ENCODE measurements around the gene PER2.
A peak's percentile ranks its signal among the peaks of the same experiment; 100 is the strongest.

Gene PER2

GRCh38 chr2:238263204-238264071, 25.0 kb downstream of the PER2 start:
- ChIA-PET CTCF (interaction anchor here (0.6 to 1.8 kb wide), 13 partner anchors 12 to 731 kb away, joined by 3 to 7 read pairs (median 3); no protein-coding TSS in a partner anchor), POLR2A (no interaction called here)
- no peak for TF ChIP-seq NFRKB (IDR thresholded peaks at IDR 0.05)
- TF ChIP-seq HDGF (IDR thresholded peaks at IDR 0.05; ENCODE audit: borderline replicate concordance), result no peak
- no peak for TF ChIP-seq ELF4 (IDR thresholded peaks at IDR 0.05)
- no peak for TF ChIP-seq BHLHE40 (IDR thresholded peaks at IDR 0.05; ENCODE audit: borderline replicate concordance)
- peak; percentile 76 for DNase-seq (ENCODE audit: extremely low spot score)

GRCh38 chr2:238262496-238263122, 25.8 kb downstream of the PER2 start:
- CTCF ChIA-PET, result interaction anchor here (0.6 to 1.8 kb wide), 10 partner anchors 12 to 483 kb away, joined by 3 to 7 read pairs (median 4); no protein-coding TSS in a partner anchor
- TF ChIP-seq NFRKB (IDR thresholded peaks at IDR 0.05) (no peak), CTBP1 (IDR thresholded peaks at IDR 0.05; ENCODE audit: borderline replicate concordance) (no peak), FOXM1 (IDR thresholded peaks at IDR 0.05; ENCODE audit: borderline replicate concordance) (no peak), FOXK2 (IDR thresholded peaks at IDR 0.05) (no peak), ELF4 (IDR thresholded peaks at IDR 0.05) (no peak), SP1 (IDR thresholded peaks at IDR 0.05) (no peak), FOXA1 (IDR thresholded peaks at IDR 0.05) (no peak), L3MBTL2 (conservative IDR thresholded peaks at IDR 0.05) (no peak), LEF1 (IDR thresholded peaks at IDR 0.05; ENCODE audit: borderline replicate concordance) (no peak), ZNF384 (IDR thresholded peaks at IDR 0.05) (no peak), SUZ12 (IDR thresholded peaks at IDR 0.05) (no peak), BHLHE40 (IDR thresholded peaks at IDR 0.05; ENCODE audit: borderline replicate concordance) (no peak), ARNT (IDR thresholded peaks at IDR 0.05) (no peak), HDGF (IDR thresholded peaks at IDR 0.05; ENCODE audit: borderline replicate concordance) (no peak)
- DNase-seq (ENCODE audit: extremely low spot score), result no peak
- POLR2A ChIA-PET, result no interaction called here

GRCh38 chr2:238261718-238262375, 26.6 kb downstream of the PER2 start:
- DNase-seq (ENCODE audit: extremely low spot score), result no peak
- TF ChIP-seq FOXA1 (IDR thresholded peaks at IDR 0.05) (no peak), ZNF384 (IDR thresholded peaks at IDR 0.05) (no peak), LEF1 (IDR thresholded peaks at IDR 0.05; ENCODE audit: borderline replicate concordance) (no peak), HDGF (IDR thresholded peaks at IDR 0.05; ENCODE audit: borderline replicate concordance) (no peak)
- ChIA-PET POLR2A (no interaction called here), CTCF (no interaction called here)

GRCh38 chr2:238260883-238261282, 27.5 kb downstream of the PER2 start:
- no peak for DNase-seq (ENCODE audit: extremely low spot score)
- ChIA-PET POLR2A (no interaction called here), CTCF (interaction anchor here (0.6 kb wide), 1 partner anchor 27 kb away, joined by 3 read pairs; no protein-coding TSS in a partner anchor)
- TF ChIP-seq TARDBP (IDR thresholded peaks at IDR 0.05) (no peak), ARNT (IDR thresholded peaks at IDR 0.05) (no peak), BHLHE40 (IDR thresholded peaks at IDR 0.05; ENCODE audit: borderline replicate concordance) (no peak), SP1 (IDR thresholded peaks at IDR 0.05) (no peak), HDGF (IDR thresholded peaks at IDR 0.05; ENCODE audit: borderline replicate concordance) (no peak), LEF1 (IDR thresholded peaks at IDR 0.05; ENCODE audit: borderline replicate concordance) (no peak), FOXM1 (IDR thresholded peaks at IDR 0.05; ENCODE audit: borderline replicate concordance) (no peak), ELF4 (IDR thresholded peaks at IDR 0.05) (no peak), FOXK2 (IDR thresholded peaks at IDR 0.05) (no peak), PKNOX1 (IDR thresholded peaks at IDR 0.05) (no peak), CTBP1 (IDR thresholded peaks at IDR 0.05; ENCODE audit: borderline replicate concordance) (no peak), NFRKB (IDR thresholded peaks at IDR 0.05) (no peak), SUZ12 (IDR thresholded peaks at IDR 0.05) (no peak), FOXA1 (IDR thresholded peaks at IDR 0.05) (no peak), ZNF384 (IDR thresholded peaks at IDR 0.05) (no peak), L3MBTL2 (conservative IDR thresholded peaks at IDR 0.05) (no peak)

- ChIA-PET CTCF (no interaction called here), POLR2A (no interaction called here)
- DNase-seq (ENCODE audit: extremely low spot score), result no peak
- TF ChIP-seq LEF1 (IDR thresholded peaks at IDR 0.05; ENCODE audit: borderline replicate concordance) (no peak), FOXA1 (IDR thresholded peaks at IDR 0.05) (no peak), ELF4 (IDR thresholded peaks at IDR 0.05) (no peak), SUZ12 (IDR thresholded peaks at IDR 0.05) (no peak), PKNOX1 (IDR thresholded peaks at IDR 0.05) (no peak), SP1 (IDR thresholded peaks at IDR 0.05) (no peak), FOXM1 (IDR thresholded peaks at IDR 0.05; ENCODE audit: borderline replicate concordance) (no peak), TARDBP (IDR thresholded peaks at IDR 0.05) (no peak), HDGF (IDR thresholded peaks at IDR 0.05; ENCODE audit: borderline replicate concordance) (no peak), ZNF384 (IDR thresholded peaks at IDR 0.05) (no peak), L3MBTL2 (conservative IDR thresholded peaks at IDR 0.05) (no peak), ARNT (IDR thresholded peaks at IDR 0.05) (no peak)
Measured at GRCh38 chr2:238259061-238260020, 29.1 kb downstream of the PER2 start.

All from HEK293T (cell line).